ENCODE measurements around the gene AMN1.

Gene AMN1

GRCh38 chr12:31714406-31715271, 14.2 kb downstream of the AMN1 start:
- TF ChIP-seq TAF1 (IDR thresholded peaks at IDR 0.05; ENCODE audit: borderline replicate concordance, insufficient read depth, low read length): no peak
- no peak for TF ChIP-seq FOXP2 (optimal IDR thresholded peaks at IDR 0.05; ENCODE audit: borderline replicate concordance, extremely low read depth, extremely low read length, insufficient read depth)
- TF ChIP-seq POLR2AphosphoS5 (IDR thresholded peaks at IDR 0.05; ENCODE audit: low read depth, low read length): no peak
- TF ChIP-seq REST (IDR thresholded peaks at IDR 0.05; ENCODE audit: insufficient read depth in 1 of 2, low read depth in 2 of 2, low read length in 2 of 2): no peak
- no peak for TF ChIP-seq SIN3A (IDR thresholded peaks at IDR 0.05; ENCODE audit: borderline replicate concordance, insufficient read depth, low read length)

- no peak for TF ChIP-seq POLR2AphosphoS5 (IDR thresholded peaks at IDR 0.05; ENCODE audit: low read depth, low read length)
- no peak for TF ChIP-seq REST (IDR thresholded peaks at IDR 0.05; ENCODE audit: insufficient read depth in 1 of 2, low read depth in 2 of 2, low read length in 2 of 2)
- TF ChIP-seq FOXP2 (optimal IDR thresholded peaks at IDR 0.05; ENCODE audit: borderline replicate concordance, extremely low read depth, extremely low read length, insufficient read depth): no peak
- TF ChIP-seq SIN3A (IDR thresholded peaks at IDR 0.05; ENCODE audit: borderline replicate concordance, insufficient read depth, low read length): no peak
- TF ChIP-seq TAF1 (IDR thresholded peaks at IDR 0.05; ENCODE audit: borderline replicate concordance, insufficient read depth, low read length): no peak
Measured at GRCh38 chr12:31712877-31713276, 15.9 kb downstream of the AMN1 start.

DNA sequence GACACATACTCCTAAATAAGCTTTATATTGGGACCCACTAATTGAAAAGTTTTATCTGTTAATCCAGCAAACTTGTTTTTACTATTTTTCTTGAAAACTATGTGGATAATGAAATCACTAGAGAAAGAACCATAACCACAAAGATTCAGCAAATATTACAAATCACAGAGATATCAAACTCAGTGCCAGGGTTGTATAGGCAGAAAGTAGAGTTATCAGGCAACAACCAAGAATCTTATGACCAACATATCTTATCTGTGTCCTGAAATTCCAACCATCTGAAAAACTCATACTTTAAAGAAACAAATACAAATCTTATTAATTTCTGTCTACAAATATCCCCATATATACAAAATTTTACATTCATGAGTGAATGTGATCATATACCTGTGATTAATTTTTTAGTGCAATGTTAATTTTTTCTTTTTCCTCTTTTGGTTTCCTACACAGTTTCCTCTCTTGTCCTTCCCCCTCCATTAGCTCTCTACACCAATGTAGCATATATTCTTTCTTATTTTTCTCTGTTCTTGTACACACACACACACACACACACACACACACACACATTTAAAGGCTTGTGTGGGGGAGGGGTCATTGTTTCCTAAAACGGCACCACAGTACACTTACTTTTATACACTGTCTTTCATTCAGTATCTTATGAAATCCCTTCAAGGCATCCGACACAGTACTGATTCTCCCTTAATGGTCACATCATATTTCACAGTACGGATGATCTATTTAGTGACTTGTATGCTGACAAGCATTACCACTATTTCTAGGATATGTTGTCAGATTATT, 18.6 kb downstream of the AMN1 start:
- TF ChIP-seq SIN3A (IDR thresholded peaks at IDR 0.05; ENCODE audit: borderline replicate concordance, insufficient read depth, low read length) (no peak), POLR2AphosphoS5 (IDR thresholded peaks at IDR 0.05; ENCODE audit: low read depth, low read length) (no peak), TAF1 (IDR thresholded peaks at IDR 0.05; ENCODE audit: borderline replicate concordance, insufficient read depth, low read length) (no peak), REST (IDR thresholded peaks at IDR 0.05; ENCODE audit: insufficient read depth in 1 of 2, low read depth in 2 of 2, low read length in 2 of 2) (no peak), FOXP2 (optimal IDR thresholded peaks at IDR 0.05; ENCODE audit: borderline replicate concordance, extremely low read depth, extremely low read length, insufficient read depth) (no peak)

GRCh38 chr12:31705621-31706020, 23.2 kb downstream of the AMN1 start:
- TF ChIP-seq REST (IDR thresholded peaks at IDR 0.05; ENCODE audit: insufficient read depth in 1 of 2, low read depth in 2 of 2, low read length in 2 of 2) (no peak), POLR2AphosphoS5 (IDR thresholded peaks at IDR 0.05; ENCODE audit: low read depth, low read length) (no peak), SIN3A (IDR thresholded peaks at IDR 0.05; ENCODE audit: borderline replicate concordance, insufficient read depth, low read length) (no peak), TAF1 (IDR thresholded peaks at IDR 0.05; ENCODE audit: borderline replicate concordance, insufficient read depth, low read length) (no peak), FOXP2 (optimal IDR thresholded peaks at IDR 0.05; ENCODE audit: borderline replicate concordance, extremely low read depth, extremely low read length, insufficient read depth) (no peak)

Data from PFSK-1 (cell line).